HEK293 (cell line): ENCODE results near the gene TTBK1.
A peak's percentile ranks its signal among the peaks of the same experiment; 100 is the strongest.

Experiments used
- CTCF ChIA-PET: fragments of 350-600 bp; formaldehyde crosslinking; extraction: SDS; loops from one replicate; lab custom pipeline; 2021; ENCODE audit warnings: antibody characterized with exemption; lab: Yijun Ruan, JAX
- POLR2A ChIA-PET: fragments of 300-600 bp; formaldehyde crosslinking; extraction: SDS; loops from one replicate; lab custom pipeline; 2020; ENCODE audit warnings: antibody characterized with exemption, inconsistent platforms; lab: Yijun Ruan, JAX
- H3K27ac ChIP-seq: fragments of 200-500 bp; sonication (Bioruptor generic); 2 replicates; pipeline ENCODE4 v1.5.1; 2014; ENCODE audit warnings: low read depth, low read length, control low read depth, inconsistent platforms; ENCODE audit errors: extremely low read depth
- H3K36me3 ChIP-seq, 2 experiments: fragments of 200-500 bp in 1 of 2; sonication (Bioruptor generic) in 1 of 2; 1 replicate in 1 of 2; 2 replicates in 1 of 2; pipeline ENCODE4 v1.5.1; 2014 to 2017; ENCODE audit warnings: inconsistent platforms in 2 of 2, low read length in 2 of 2; ENCODE audit not compliant: control insufficient read depth in 2 of 2, insufficient read depth in 1 of 2
- H3K4me1 ChIP-seq: fragments of 200-500 bp; sonication (Bioruptor generic); 2 replicates; pipeline ENCODE4 v1.5.1; 2014; ENCODE audit warnings: mild to moderate bottlenecking, low read length, inconsistent platforms; ENCODE audit not compliant: control insufficient read depth, insufficient read depth
- H3K4me3 ChIP-seq: 2 replicates; pipeline ENCODE4 v1.5.1; 2011; ENCODE audit warnings: low read depth, mild to moderate bottlenecking, control low read depth, low read length, moderate library complexity
- H3K9me3 ChIP-seq: fragments of 200-500 bp; sonication (Bioruptor generic); 2 replicates; pipeline ENCODE4 v1.5.1; 2014; ENCODE audit warnings: low read depth, low read length, inconsistent platforms; ENCODE audit not compliant: control insufficient read depth, insufficient read depth
- ATF2 ChIP-seq: fragments of 450-650 bp; formaldehyde crosslinking; IDR thresholded peaks from 2 replicates; pipeline ENCODE4 v1.5.1; 2016; ENCODE audit warnings: missing biosample characterization, missing genetic modification characterization, low read depth
- BCL11B ChIP-seq: fragments of 450-650 bp; formaldehyde crosslinking; IDR thresholded peaks from 2 replicates; pipeline ENCODE4 v1.5.1; 2016; ENCODE audit warnings: low read depth, missing biosample characterization, missing genetic modification characterization
- FEZF1 ChIP-seq: fragments of 450-650 bp; formaldehyde crosslinking; IDR thresholded peaks from 2 replicates; pipeline ENCODE4 v1.5.1; 2016; ENCODE audit warnings: missing biosample characterization, missing genetic modification characterization
- GLIS1 ChIP-seq: fragments of 450-650 bp; formaldehyde crosslinking; IDR thresholded peaks from 2 replicates; pipeline ENCODE4 v1.5.1; 2016; ENCODE audit warnings: missing biosample characterization, missing genetic modification characterization
- HIC1 ChIP-seq: fragments of 450-650 bp; formaldehyde crosslinking; IDR thresholded peaks from 2 replicates; pipeline ENCODE4 v1.5.1; 2016; ENCODE audit warnings: missing biosample characterization, missing genetic modification characterization
- KLF1 ChIP-seq: fragments of 450-650 bp; formaldehyde crosslinking; IDR thresholded peaks from 2 replicates; pipeline ENCODE4 v1.5.1; 2016; ENCODE audit warnings: missing biosample characterization, missing genetic modification characterization
- KLF9 ChIP-seq: fragments of 450-650 bp; formaldehyde crosslinking; IDR thresholded peaks from 2 replicates; pipeline ENCODE4 v1.5.1; 2016; ENCODE audit warnings: missing biosample characterization, missing genetic modification characterization, low read depth
- OSR2 ChIP-seq: fragments of 450-650 bp; formaldehyde crosslinking; IDR thresholded peaks from 2 replicates; pipeline ENCODE4 v1.5.1; 2016; ENCODE audit warnings: missing biosample characterization, missing genetic modification characterization
- PRDM10 ChIP-seq: fragments of 450-650 bp; formaldehyde crosslinking; IDR thresholded peaks from 2 replicates; pipeline ENCODE4 v1.5.1; 2016; ENCODE audit warnings: missing biosample characterization, missing genetic modification characterization
- SALL2 ChIP-seq: fragments of 450-650 bp; formaldehyde crosslinking; IDR thresholded peaks from 2 replicates; pipeline ENCODE4 v1.5.0; 2017; ENCODE audit warnings: missing biosample characterization, mild to moderate bottlenecking, missing genetic modification characterization, borderline replicate concordance
- SCRT2 ChIP-seq: fragments of 450-650 bp; formaldehyde crosslinking; IDR thresholded peaks from 2 replicates; pipeline ENCODE4 v1.5.1; 2016; ENCODE audit warnings: missing biosample characterization, missing genetic modification characterization
- SP2 ChIP-seq: fragments of 450-650 bp; formaldehyde crosslinking; IDR thresholded peaks from 2 replicates; pipeline ENCODE4 v1.5.1; 2016; ENCODE audit warnings: missing biosample characterization, missing genetic modification characterization
- SP3 ChIP-seq: fragments of 450-650 bp; formaldehyde crosslinking; IDR thresholded peaks from 2 replicates; pipeline ENCODE4 v1.5.1; 2016; ENCODE audit warnings: missing biosample characterization, missing genetic modification characterization
- ZBTB11 ChIP-seq: fragments of 450-650 bp; formaldehyde crosslinking; conservative IDR thresholded peaks from 2 replicates; pipeline ENCODE4 v1.5.1; 2016; ENCODE audit warnings: low read depth, missing biosample characterization, missing genetic modification characterization
- ZBTB26 ChIP-seq: fragments of 450-650 bp; formaldehyde crosslinking; optimal IDR thresholded peaks from 2 replicates; pipeline ENCODE3; 2016; ENCODE audit warnings: missing biosample characterization, mild to moderate bottlenecking, missing genetic modification characterization
- ZNF221 ChIP-seq: fragments of 450-650 bp; formaldehyde crosslinking; IDR thresholded peaks from 2 replicates; pipeline ENCODE4 v1.5.1; 2017; ENCODE audit warnings: missing biosample characterization, missing genetic modification characterization, borderline replicate concordance
- ZNF24 ChIP-seq: fragments of 450-650 bp; formaldehyde crosslinking; IDR thresholded peaks from 2 replicates; pipeline ENCODE4 v1.5.1; 2016; ENCODE audit warnings: missing biosample characterization, missing genetic modification characterization
- ZNF248 ChIP-seq: fragments of 450-650 bp; formaldehyde crosslinking; IDR thresholded peaks from 2 replicates; pipeline ENCODE4 v1.5.1; 2017; ENCODE audit warnings: missing biosample characterization, missing genetic modification characterization
- ZNF335 ChIP-seq: fragments of 450-650 bp; formaldehyde crosslinking; conservative IDR thresholded peaks from 2 replicates; pipeline ENCODE4 v1.5.1; 2016; ENCODE audit warnings: missing biosample characterization, missing genetic modification characterization
- ZNF37A ChIP-seq: fragments of 450-650 bp; IDR thresholded peaks from 2 replicates; pipeline ENCODE4 v1.5.1; 2018; ENCODE audit warnings: missing biosample characterization, missing genetic modification characterization
- ZNF416 ChIP-seq: fragments of 450-650 bp; formaldehyde crosslinking; IDR thresholded peaks from 2 replicates; pipeline ENCODE4 v1.5.1; 2016; ENCODE audit warnings: missing biosample characterization, missing genetic modification characterization
- ZNF433 ChIP-seq: fragments of 450-650 bp; formaldehyde crosslinking; IDR thresholded peaks from 2 replicates; pipeline ENCODE4 v1.5.1; 2016; ENCODE audit warnings: missing biosample characterization, missing genetic modification characterization, low read depth
- ZNF548 ChIP-seq: fragments of 450-650 bp; formaldehyde crosslinking; IDR thresholded peaks from 2 replicates; pipeline ENCODE4 v1.5.1; 2016; ENCODE audit warnings: missing biosample characterization, missing genetic modification characterization
- ZNF785 ChIP-seq: fragments of 450-650 bp; formaldehyde crosslinking; IDR thresholded peaks from 2 replicates; pipeline ENCODE4 v1.5.1; 2016; ENCODE audit warnings: missing biosample characterization, missing genetic modification characterization

TTBK1 gene

GRCh38 chr6:43247114-43247999 lies 4.1 kb downstream of the TTBK1 start:
- Histone ChIP-seq H3K36me3 (no peaks in the 10 kb centered on the region), H3K4me3 (peak overlapping the region; percentile 30), H3K27ac (no peak overlapping the region), H3K9me3 (no peaks in the 10 kb centered on the region), H3K4me1 (peaks cover 15% of the 10 kb centered on the region)
- CTCF ChIA-PET: interaction anchor here (0.7 to 1.9 kb wide), 5 partner anchors 18 to 88 kb away, joined by 3 to 8 read pairs (median 4); partner anchors contain the start of gene DNPH1
- POLR2A ChIA-PET: interaction anchor here (0.6 to 1.3 kb wide), 8 partner anchors 10 to 234 kb away, joined by 3 to 10 read pairs (median 5); partner anchors contain the start of genes CRIP3, CUL7, CUL9 and DNPH1
- TF ChIP-seq ZNF548 (tag by site-specific recombination) (no peak), BCL11B (tag by site-specific recombination) (0 out of 2 replicates have a peak, but pooled peaks have one; percentile 35), PRDM10 (tag by site-specific recombination) (peak; percentile 92), SALL2 (no peak), KLF1 (tag by site-specific recombination) (peak; percentile 45; the same call in 1 of the 2 replicates), SCRT2 (tag by site-specific recombination) (peak; percentile 19; the same call in 1 of the 2 replicates), ZNF37A (tag by site-specific recombination) (no peak), ZNF416 (tag by site-specific recombination) (no peak), KLF9 (tag by site-specific recombination) (peak; percentile 88), HIC1 (tag by site-specific recombination) (no peak), ZNF433 (tag by site-specific recombination) (no peak), ATF2 (tag by site-specific recombination) (no peak), GLIS1 (0 out of 2 replicates have a peak, but pooled peaks have one; percentile 26), FEZF1 (tag by site-specific recombination) (no peak), SP3 (tag by site-specific recombination) (peak; percentile 84), ZNF785 (tag by site-specific recombination) (0 out of 2 replicates have a peak, but pooled peaks have one; percentile 45), ZNF248 (tag by site-specific recombination) (no peak), SP2 (tag by site-specific recombination) (peak; percentile 38), OSR2 (tag by site-specific recombination) (no peak), ZNF335 (tag by site-specific recombination) (peak; percentile 99), ZBTB11 (tag by site-specific recombination) (peak; percentile 62), ZBTB26 (tag by site-specific recombination) (peak; percentile 76), ZNF221 (tag by site-specific recombination) (0 out of 2 replicates have a peak, but pooled peaks have one; percentile 6), ZNF24 (tag by site-specific recombination) (peak; percentile 58)
